ENCODE results near the gene RPS19BP1. TPM values are rescaled to one million over a fixed set of nuclear protein-coding genes. Genes with fewer than 3 reads are reported as not detected.

Gene RPS19BP1
- total RNA-seq, 1 experiment from 2014 or later = 80.4 TPM

DNA sequence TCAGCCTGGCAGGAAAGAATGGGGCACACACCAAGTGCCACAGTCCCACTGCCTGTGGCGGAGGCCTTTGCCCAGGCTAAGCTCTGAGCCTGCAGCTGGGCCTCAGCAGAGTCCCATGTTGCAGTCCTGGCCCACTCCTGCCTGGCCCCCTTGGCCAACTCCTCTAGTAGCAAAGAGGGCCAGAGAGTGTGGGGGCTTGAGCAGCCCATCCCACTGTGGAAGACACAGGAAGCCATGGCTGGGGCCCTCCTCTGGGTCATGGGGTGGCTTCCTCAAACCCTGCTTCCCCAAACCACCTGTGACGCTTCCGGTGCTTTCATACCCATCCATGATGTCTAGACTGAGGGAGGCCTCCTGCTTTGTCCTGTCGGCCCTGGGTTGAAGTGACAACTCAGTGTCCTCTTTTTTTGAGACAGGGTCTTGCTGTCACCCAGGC is 5.8 kb downstream of the RPS19BP1 start:
- Histone ChIP-seq H4K20me1 (ENCODE audit: insufficient read depth) (peaks cover 19% of the 10 kb centered on the region; the same call in 1 of the 2 replicates), H3K27me3 (ENCODE audit: insufficient read depth, low read length) (no peaks in the 10 kb centered on the region), H3K9me2 (ENCODE audit: insufficient read depth) (no peaks in the 10 kb centered on the region), H3K4me3 (replicated peaks in 1 of 2; ENCODE audit: low read depth in 1 of 2, low read length in 2 of 2) (no peak overlapping the region), H3K36me3 (ENCODE audit: control insufficient read depth in 1 of 2, insufficient read depth in 2 of 2, low read length in 2 of 2) (peaks cover 13 to 49% of the 10 kb centered on the region in 2 experiments), H2AFZ (ENCODE audit: low read depth, low read length, poor library complexity, severe bottlenecking) (no peak overlapping the region), H3K4me2 (ENCODE audit: low read length) (no peak overlapping the region), H3K4me1 (ENCODE audit: control insufficient read depth in 1 of 2, insufficient read depth in 2 of 2, low read length in 2 of 2) (peaks cover 24 to 46% of the 10 kb centered on the region in 2 experiments), H3K79me2 (ENCODE audit: insufficient read depth, low read length) (peaks cover 59% of the 10 kb centered on the region), H3K27ac (ENCODE audit: low read depth, low read length) (peak overlapping the region; percentile 40), H3K9me3 (ENCODE audit: control insufficient read depth in 1 of 2, insufficient read depth in 1 of 2, low read depth in 1 of 2, low read length in 2 of 2) (no peaks in the 10 kb centered on the region), H3K9ac (ENCODE audit: low read length) (no peak overlapping the region)
- ChIA-PET RAD21 (ENCODE audit: low non-redundant PET in 1 of 2, low total read pairs in 2 of 2, uncharacterized antibody in 2 of 2, unreplicated experiment in 2 of 2) (no interaction called here), CTCF (interaction anchor here (0.7 to 2.1 kb wide), 3 partner anchors 31 to 36 kb away, joined by 3 to 7 read pairs (median 5); no protein-coding TSS in a partner anchor), POLR2A (interaction anchor here (0.6 kb wide), 1 partner anchor 48 kb away, joined by 4 read pairs; no protein-coding TSS in a partner anchor)
- no TSS peak for BruUV-seq (replicated peaks)
- ATAC-seq (no peak), DNase-seq (ENCODE audit: low read depth, low spot score) (no peak)
- intact Hi-C loops (cut with micrococcal nuclease) = no loop called here
- no peak for TF ChIP-seq CEBPB (IDR thresholded peaks at IDR 0.05; ENCODE audit: low read depth)
- TF ChIP-seq JUND (IDR thresholded peaks at IDR 0.05) = no peak
- no peak for TF ChIP-seq TCF7L2 (IDR thresholded peaks at IDR 0.05; ENCODE audit: borderline replicate concordance, extremely low read depth, insufficient read depth, insufficient read length)
- no peak for TF ChIP-seq SRF (IDR thresholded peaks at IDR 0.05; ENCODE audit: low read depth)
- no peak for TF ChIP-seq FOSL1 (IDR thresholded peaks at IDR 0.05; ENCODE audit: low read depth)
- no peak for TF ChIP-seq ZNF274 (IDR thresholded peaks at IDR 0.05; ENCODE audit: low read depth, low read length)
- TF ChIP-seq MAX (IDR thresholded peaks at IDR 0.05) = no peak
- no peak for TF ChIP-seq POLR2A (IDR thresholded peaks at IDR 0.05; ENCODE audit: borderline replicate concordance, extremely low read depth, insufficient read depth, insufficient read length)
- TF ChIP-seq SP1 (IDR thresholded peaks at IDR 0.05; ENCODE audit: low read depth) = no peak
- TF ChIP-seq, protein P1, sequence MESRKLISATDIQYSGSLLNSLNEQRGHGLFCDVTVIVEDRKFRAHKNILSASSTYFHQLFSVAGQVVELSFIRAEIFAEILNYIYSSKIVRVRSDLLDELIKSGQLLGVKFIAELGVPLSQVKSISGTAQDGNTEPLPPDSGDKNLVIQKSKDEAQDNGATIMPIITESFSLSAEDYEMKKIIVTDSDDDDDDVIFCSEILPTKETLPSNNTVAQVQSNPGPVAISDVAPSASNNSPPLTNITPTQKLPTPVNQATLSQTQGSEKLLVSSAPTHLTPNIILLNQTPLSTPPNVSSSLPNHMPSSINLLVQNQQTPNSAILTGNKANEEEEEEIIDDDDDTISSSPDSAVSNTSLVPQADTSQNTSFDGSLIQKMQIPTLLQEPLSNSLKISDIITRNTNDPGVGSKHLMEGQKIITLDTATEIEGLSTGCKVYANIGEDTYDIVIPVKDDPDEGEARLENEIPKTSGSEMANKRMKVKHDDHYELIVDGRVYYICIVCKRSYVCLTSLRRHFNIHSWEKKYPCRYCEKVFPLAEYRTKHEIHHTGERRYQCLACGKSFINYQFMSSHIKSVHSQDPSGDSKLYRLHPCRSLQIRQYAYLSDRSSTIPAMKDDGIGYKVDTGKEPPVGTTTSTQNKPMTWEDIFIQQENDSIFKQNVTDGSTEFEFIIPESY (IDR thresholded peaks at IDR 0.05; ENCODE audit: extremely low read depth, insufficient replicate concordance, low read length) = no peak
- no peak for TF ChIP-seq ELF1 (IDR thresholded peaks at IDR 0.05; ENCODE audit: borderline replicate concordance, low read depth)
- TF ChIP-seq SIN3A (IDR thresholded peaks at IDR 0.05; ENCODE audit: low read depth) = no peak
- no peak for TF ChIP-seq REST (IDR thresholded peaks at IDR 0.05; ENCODE audit: low read depth)
- TF ChIP-seq EZH2phosphoT487 (IDR thresholded peaks at IDR 0.05; ENCODE audit: borderline replicate concordance) = no peak
- TF ChIP-seq POLR2AphosphoS5 (IDR thresholded peaks at IDR 0.05; ENCODE audit: low read depth, low read length) = no peak
- TF ChIP-seq, protein P2, sequence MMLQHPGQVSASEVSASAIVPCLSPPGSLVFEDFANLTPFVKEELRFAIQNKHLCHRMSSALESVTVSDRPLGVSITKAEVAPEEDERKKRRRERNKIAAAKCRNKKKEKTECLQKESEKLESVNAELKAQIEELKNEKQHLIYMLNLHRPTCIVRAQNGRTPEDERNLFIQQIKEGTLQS (IDR thresholded peaks at IDR 0.05) = no peak
- TF ChIP-seq EZH2 (IDR thresholded peaks at IDR 0.05) = no peak
- no peak for TF ChIP-seq EGR1 (IDR thresholded peaks at IDR 0.05; ENCODE audit: low read depth)
- TF ChIP-seq RAD21 (IDR thresholded peaks at IDR 0.05; ENCODE audit: low read depth) = no peak
- no peak for TF ChIP-seq ZFX (IDR thresholded peaks at IDR 0.05)
